Activated naive CD4-positive, alpha-beta T cell treated with anti-CD3 and anti-CD28 coated beads, Interleukin-2, amount 50 U/mL, for 16 hours (primary cell): ENCODE measurements around the gene HTATSF1.

Experiments
- DNase-seq: peaks from one replicate; pipeline ENCODE4 v3.0.0-alpha.2; 2020

HTATSF1 gene

GRCh38 chrX:136496764-136497555, 432 bp upstream of the HTATSF1 start:
- DNase-seq: peak; percentile 86

GRCh38 chrX:136519069-136519468, 21.7 kb downstream of the HTATSF1 start:
- DNase-seq: no peak

- no peak for DNase-seq
Measured at GRCh38 chrX:136523770-136524169, 26.4 kb downstream of the HTATSF1 start.

GRCh38 chrX:136525738-136526606, 28.6 kb downstream of the HTATSF1 start:
- DNase-seq: no peak

GRCh38 chrX:136528645-136529315, 31.4 kb downstream of the HTATSF1 start:
- no peak for DNase-seq

GRCh38 chrX:136529795-136530194, 32.4 kb downstream of the HTATSF1 start:
- no peak for DNase-seq

- no peak for DNase-seq
Measured at GRCh38 chrX:136531951-136532350, 34.6 kb downstream of the HTATSF1 start, which contains the start of gene VGLL1. TSS of gene VGLL1 (plus strand) at chrX:136532215. CDS start at chrX:136536021, 3,806 bp downstream.

GRCh38 chrX:136534131-136534530, 36.7 kb downstream of the HTATSF1 start:
- DNase-seq: no peak

GRCh38 chrX:136538811-136539210, 41.4 kb downstream of the HTATSF1 start:
- no peak for DNase-seq

GRCh38 chrX:136540226-136540625, 42.8 kb downstream of the HTATSF1 start:
- DNase-seq: no peak

GRCh38 chrX:136541294-136541693, 43.9 kb downstream of the HTATSF1 start:
- no peak for DNase-seq

- no peak for DNase-seq
Measured at GRCh38 chrX:136542281-136542680, 44.9 kb downstream of the HTATSF1 start.

GRCh38 chrX:136546371-136546781, 49.0 kb downstream of the HTATSF1 start:
- no peak for DNase-seq

- no peak for DNase-seq
Measured at GRCh38 chrX:136549226-136549625, 51.8 kb downstream of the HTATSF1 start.

- DNase-seq: no peak
Measured at GRCh38 chrX:136551410-136551809, 54.0 kb downstream of the HTATSF1 start.

GRCh38 chrX:136555694-136556093, 58.3 kb downstream of the HTATSF1 start:
- no peak for DNase-seq
